H1 (cell line): ENCODE results near the gene OTOF. TPM values are rescaled to one million over a fixed set of nuclear protein-coding genes. Genes with fewer than 3 reads are reported as not detected.

ENCODE experiments used
- ASH2L ChIP-seq: fragments of 200-600, 300-600 bp; sonication (generic); IDR thresholded peaks from one replicate; pipeline ENCODE4 v1.7.1; 2017; ENCODE audit warnings: low read length
- BRCA1 ChIP-seq: IDR thresholded peaks from 2 replicates; pipeline ENCODE4 v1.6.1; 2012; ENCODE audit warnings: low read depth, low read length, improper control_type of control experiment
- NANOG ChIP-seq: IDR thresholded peaks from 2 replicates; pipeline ENCODE4 v1.6.1; 2011; ENCODE audit warnings: low read length, low read depth, mild to moderate bottlenecking, inconsistent platforms; ENCODE audit not compliant: insufficient read depth, poor library complexity, severe bottlenecking
- RNF2 ChIP-seq: fragments of 200-900, 300-1000 bp; sonication (generic); IDR thresholded peaks from 2 replicates; pipeline ENCODE4 v1.7.1; 2016; ENCODE audit warnings: borderline replicate concordance, low read depth, mild to moderate bottlenecking, antibody characterized with exemption, low read length; ENCODE audit not compliant: poor library complexity, severe bottlenecking; ENCODE audit errors: missing control alignments
- polyA plus RNA-seq, 7 experiments: library from polyadenylated mRNA; depleted of rRNA in 3 of 7; stranded (reverse) in 5 of 7; unstranded in 2 of 7; fragments of >200 nt in 5 of 7; fragments of 200-250 nt in 2 of 7; gene quantifications; 1 replicate in 5 of 7; 2 replicates in 1 of 7; 4 replicates in 1 of 7; pipeline versions ENCODE4 v1.2.1 to v1.2.3, GENCODE V29; 2011 to 2013; ENCODE audit warnings: missing spikeins in 2 of 7, mixed read lengths in 2 of 7
- total RNA-seq: library from RNA; stranded (reverse); fragmentation: NEBNext Ultra II Directional; extraction: Animal tissue kit (Norgen Biotek cat#: 25700); gene quantifications from 2 replicates; pipeline ENCODE4 v1.2.1, GENCODE V29; 2021
- TF ChIP-seq, protein P1 (sequence below): fragments of 300-600 bp; sonication (generic); IDR thresholded peaks from 2 replicates; pipeline ENCODE4 v1.7.1; 2012; ENCODE audit warnings: low read length, moderate library complexity, mild to moderate bottlenecking, inconsistent platforms; ENCODE audit not compliant: insufficient replicate concordance
- TF ChIP-seq, protein P2 (sequence below): IDR thresholded peaks from 2 replicates; pipeline ENCODE4 v1.6.1; 2012; ENCODE audit warnings: low read length, inconsistent platforms

Gene OTOF
- total and polyA plus RNA-seq, 2 of the 8 experiments (the other 6 are each of a cell fraction or from before 2014, with no cell fraction given) = 0.06 TPM; not detected in 1

DNA sequence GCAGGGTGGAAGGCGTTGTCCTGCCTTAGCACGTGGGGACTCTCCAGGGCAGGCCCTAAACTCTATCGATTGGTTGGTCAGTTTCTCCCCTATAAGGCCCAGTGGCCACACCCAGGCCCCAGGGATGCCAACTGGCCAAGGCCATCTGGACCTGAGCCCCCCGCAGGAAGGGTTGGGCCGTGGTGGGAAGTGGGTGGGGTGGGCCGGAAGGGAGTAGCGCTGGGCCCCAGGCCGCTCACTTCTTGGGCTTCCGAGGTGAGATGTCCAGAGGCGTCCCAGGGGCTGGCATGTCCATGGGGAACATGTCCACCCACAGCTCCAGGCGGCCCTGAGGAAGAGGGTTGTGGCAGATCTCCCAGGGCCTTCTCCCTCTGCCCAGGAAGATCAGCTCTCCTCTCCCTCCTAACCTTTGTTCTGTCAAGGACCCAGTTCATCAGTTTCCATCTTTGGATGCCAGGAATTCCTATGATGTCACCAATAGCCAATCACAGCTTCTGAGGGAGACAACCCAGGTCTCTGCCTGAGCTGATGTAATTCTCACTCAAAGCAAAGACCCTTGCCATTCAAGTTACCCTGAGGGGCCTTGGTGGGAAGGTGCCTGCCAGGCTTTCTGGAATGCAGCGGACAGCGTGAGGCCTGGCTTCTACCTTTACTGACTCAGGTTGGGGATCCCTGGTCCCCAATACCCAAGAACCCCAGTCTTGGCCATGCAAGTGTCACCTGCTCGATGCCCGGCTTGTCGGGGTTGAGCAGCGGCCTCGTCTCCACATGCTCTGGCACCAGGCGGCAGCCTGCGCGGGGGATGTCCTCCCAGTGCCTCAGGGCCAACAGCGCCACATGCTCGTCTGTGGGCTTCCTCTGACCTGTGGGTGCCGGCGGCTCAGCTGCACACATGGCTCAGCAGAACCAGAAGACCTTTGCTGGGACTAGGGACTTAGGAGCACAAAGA lies 14.4 kb downstream of the OTOF start (continued):
- TF ChIP-seq, protein P1, sequence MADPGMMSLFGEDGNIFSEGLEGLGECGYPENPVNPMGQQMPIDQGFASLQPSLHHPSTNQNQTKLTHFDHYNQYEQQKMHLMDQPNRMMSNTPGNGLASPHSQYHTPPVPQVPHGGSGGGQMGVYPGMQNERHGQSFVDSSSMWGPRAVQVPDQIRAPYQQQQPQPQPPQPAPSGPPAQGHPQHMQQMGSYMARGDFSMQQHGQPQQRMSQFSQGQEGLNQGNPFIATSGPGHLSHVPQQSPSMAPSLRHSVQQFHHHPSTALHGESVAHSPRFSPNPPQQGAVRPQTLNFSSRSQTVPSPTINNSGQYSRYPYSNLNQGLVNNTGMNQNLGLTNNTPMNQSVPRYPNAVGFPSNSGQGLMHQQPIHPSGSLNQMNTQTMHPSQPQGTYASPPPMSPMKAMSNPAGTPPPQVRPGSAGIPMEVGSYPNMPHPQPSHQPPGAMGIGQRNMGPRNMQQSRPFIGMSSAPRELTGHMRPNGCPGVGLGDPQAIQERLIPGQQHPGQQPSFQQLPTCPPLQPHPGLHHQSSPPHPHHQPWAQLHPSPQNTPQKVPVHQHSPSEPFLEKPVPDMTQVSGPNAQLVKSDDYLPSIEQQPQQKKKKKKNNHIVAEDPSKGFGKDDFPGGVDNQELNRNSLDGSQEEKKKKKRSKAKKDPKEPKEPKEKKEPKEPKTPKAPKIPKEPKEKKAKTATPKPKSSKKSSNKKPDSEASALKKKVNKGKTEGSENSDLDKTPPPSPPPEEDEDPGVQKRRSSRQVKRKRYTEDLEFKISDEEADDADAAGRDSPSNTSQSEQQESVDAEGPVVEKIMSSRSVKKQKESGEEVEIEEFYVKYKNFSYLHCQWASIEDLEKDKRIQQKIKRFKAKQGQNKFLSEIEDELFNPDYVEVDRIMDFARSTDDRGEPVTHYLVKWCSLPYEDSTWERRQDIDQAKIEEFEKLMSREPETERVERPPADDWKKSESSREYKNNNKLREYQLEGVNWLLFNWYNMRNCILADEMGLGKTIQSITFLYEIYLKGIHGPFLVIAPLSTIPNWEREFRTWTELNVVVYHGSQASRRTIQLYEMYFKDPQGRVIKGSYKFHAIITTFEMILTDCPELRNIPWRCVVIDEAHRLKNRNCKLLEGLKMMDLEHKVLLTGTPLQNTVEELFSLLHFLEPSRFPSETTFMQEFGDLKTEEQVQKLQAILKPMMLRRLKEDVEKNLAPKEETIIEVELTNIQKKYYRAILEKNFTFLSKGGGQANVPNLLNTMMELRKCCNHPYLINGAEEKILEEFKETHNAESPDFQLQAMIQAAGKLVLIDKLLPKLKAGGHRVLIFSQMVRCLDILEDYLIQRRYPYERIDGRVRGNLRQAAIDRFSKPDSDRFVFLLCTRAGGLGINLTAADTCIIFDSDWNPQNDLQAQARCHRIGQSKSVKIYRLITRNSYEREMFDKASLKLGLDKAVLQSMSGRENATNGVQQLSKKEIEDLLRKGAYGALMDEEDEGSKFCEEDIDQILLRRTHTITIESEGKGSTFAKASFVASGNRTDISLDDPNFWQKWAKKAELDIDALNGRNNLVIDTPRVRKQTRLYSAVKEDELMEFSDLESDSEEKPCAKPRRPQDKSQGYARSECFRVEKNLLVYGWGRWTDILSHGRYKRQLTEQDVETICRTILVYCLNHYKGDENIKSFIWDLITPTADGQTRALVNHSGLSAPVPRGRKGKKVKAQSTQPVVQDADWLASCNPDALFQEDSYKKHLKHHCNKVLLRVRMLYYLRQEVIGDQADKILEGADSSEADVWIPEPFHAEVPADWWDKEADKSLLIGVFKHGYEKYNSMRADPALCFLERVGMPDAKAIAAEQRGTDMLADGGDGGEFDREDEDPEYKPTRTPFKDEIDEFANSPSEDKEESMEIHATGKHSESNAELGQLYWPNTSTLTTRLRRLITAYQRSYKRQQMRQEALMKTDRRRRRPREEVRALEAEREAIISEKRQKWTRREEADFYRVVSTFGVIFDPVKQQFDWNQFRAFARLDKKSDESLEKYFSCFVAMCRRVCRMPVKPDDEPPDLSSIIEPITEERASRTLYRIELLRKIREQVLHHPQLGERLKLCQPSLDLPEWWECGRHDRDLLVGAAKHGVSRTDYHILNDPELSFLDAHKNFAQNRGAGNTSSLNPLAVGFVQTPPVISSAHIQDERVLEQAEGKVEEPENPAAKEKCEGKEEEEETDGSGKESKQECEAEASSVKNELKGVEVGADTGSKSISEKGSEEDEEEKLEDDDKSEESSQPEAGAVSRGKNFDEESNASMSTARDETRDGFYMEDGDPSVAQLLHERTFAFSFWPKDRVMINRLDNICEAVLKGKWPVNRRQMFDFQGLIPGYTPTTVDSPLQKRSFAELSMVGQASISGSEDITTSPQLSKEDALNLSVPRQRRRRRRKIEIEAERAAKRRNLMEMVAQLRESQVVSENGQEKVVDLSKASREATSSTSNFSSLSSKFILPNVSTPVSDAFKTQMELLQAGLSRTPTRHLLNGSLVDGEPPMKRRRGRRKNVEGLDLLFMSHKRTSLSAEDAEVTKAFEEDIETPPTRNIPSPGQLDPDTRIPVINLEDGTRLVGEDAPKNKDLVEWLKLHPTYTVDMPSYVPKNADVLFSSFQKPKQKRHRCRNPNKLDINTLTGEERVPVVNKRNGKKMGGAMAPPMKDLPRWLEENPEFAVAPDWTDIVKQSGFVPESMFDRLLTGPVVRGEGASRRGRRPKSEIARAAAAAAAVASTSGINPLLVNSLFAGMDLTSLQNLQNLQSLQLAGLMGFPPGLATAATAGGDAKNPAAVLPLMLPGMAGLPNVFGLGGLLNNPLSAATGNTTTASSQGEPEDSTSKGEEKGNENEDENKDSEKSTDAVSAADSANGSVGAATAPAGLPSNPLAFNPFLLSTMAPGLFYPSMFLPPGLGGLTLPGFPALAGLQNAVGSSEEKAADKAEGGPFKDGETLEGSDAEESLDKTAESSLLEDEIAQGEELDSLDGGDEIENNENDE = no peak
- no peak for TF ChIP-seq NANOG
- TF ChIP-seq RNF2 = no peak
- peak; percentile 29 for TF ChIP-seq ASH2L
- TF ChIP-seq BRCA1 = no peak
- TF ChIP-seq, protein P2, sequence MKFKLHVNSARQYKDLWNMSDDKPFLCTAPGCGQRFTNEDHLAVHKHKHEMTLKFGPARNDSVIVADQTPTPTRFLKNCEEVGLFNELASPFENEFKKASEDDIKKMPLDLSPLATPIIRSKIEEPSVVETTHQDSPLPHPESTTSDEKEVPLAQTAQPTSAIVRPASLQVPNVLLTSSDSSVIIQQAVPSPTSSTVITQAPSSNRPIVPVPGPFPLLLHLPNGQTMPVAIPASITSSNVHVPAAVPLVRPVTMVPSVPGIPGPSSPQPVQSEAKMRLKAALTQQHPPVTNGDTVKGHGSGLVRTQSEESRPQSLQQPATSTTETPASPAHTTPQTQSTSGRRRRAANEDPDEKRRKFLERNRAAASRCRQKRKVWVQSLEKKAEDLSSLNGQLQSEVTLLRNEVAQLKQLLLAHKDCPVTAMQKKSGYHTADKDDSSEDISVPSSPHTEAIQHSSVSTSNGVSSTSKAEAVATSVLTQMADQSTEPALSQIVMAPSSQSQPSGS = peak; percentile 100
